Measurements from ENCODE around the gene MPPED2. TPM values are rescaled to one million over a fixed set of nuclear protein-coding genes. Genes with fewer than 3 reads are reported as not detected.

MPPED2 gene
- total RNA-seq, 1 experiment from 2014 or later, result not detected

- ChIA-PET POLR2A (no interaction called here), CTCF (no interaction called here), RAD21 (ENCODE audit: low non-redundant PET in 1 of 2, low total read pairs in 2 of 2, uncharacterized antibody in 2 of 2, unreplicated experiment in 2 of 2) (no interaction called here)
- intact Hi-C loops (cut with micrococcal nuclease), result no loop called here
- H3K9me2 ChIP-seq (ENCODE audit: insufficient read depth), result no peaks in the 10 kb centered on the region
- no peaks in the 10 kb centered on the region for H3K9me3 ChIP-seq (ENCODE audit: control insufficient read depth in 1 of 2, insufficient read depth in 1 of 2, low read depth in 1 of 2, low read length in 2 of 2)
- TF ChIP-seq MAX (IDR thresholded peaks at IDR 0.05) (no peak), POLR2AphosphoS5 (IDR thresholded peaks at IDR 0.05; ENCODE audit: low read depth, low read length) (no peak), CTCF (IDR thresholded peaks at IDR 0.05 in 2 of 3, conservative IDR thresholded peaks at IDR 0.05 in 1 of 3; ENCODE audit: borderline replicate concordance in 1 of 3, insufficient read depth in 1 of 3, low read depth in 2 of 3, low read length in 2 of 3) (no peak), ELF1 (IDR thresholded peaks at IDR 0.05; ENCODE audit: borderline replicate concordance, low read depth) (no peak), RAD21 (IDR thresholded peaks at IDR 0.05; ENCODE audit: low read depth) (no peak), ZFX (IDR thresholded peaks at IDR 0.05) (no peak), SIN3A (IDR thresholded peaks at IDR 0.05; ENCODE audit: low read depth) (no peak), FOSL1 (IDR thresholded peaks at IDR 0.05; ENCODE audit: low read depth) (no peak), EGR1 (IDR thresholded peaks at IDR 0.05; ENCODE audit: low read depth) (no peak), CEBPB (IDR thresholded peaks at IDR 0.05; ENCODE audit: low read depth) (no peak), ZBTB33 (IDR thresholded peaks at IDR 0.05; ENCODE audit: extremely low read depth, insufficient replicate concordance, low read length) (no peak), JUND (IDR thresholded peaks at IDR 0.05) (no peak), EZH2phosphoT487 (IDR thresholded peaks at IDR 0.05; ENCODE audit: borderline replicate concordance) (no peak), POLR2A (IDR thresholded peaks at IDR 0.05; ENCODE audit: borderline replicate concordance, extremely low read depth, insufficient read depth, insufficient read length) (no peak), SP1 (IDR thresholded peaks at IDR 0.05; ENCODE audit: low read depth) (no peak)
- H4K20me1 ChIP-seq (ENCODE audit: insufficient read depth), result no peaks in the 10 kb centered on the region
- no peaks in the 10 kb centered on the region for H3K4me1 ChIP-seq (ENCODE audit: control insufficient read depth in 1 of 2, insufficient read depth in 2 of 2, low read length in 2 of 2)
- BruUV-seq (replicated peaks), result no TSS peak
- no peak for ATAC-seq
- no peak for DNase-seq (ENCODE audit: low read depth, low spot score)
- H3K27ac ChIP-seq (ENCODE audit: low read depth, low read length), result no peak overlapping the region
- H3K27me3 ChIP-seq (ENCODE audit: insufficient read depth, low read length), result no peaks in the 10 kb centered on the region
- H2AFZ ChIP-seq (ENCODE audit: low read depth, low read length, poor library complexity, severe bottlenecking), result no peak overlapping the region
- no peaks in the 10 kb centered on the region for H3K79me2 ChIP-seq (ENCODE audit: insufficient read depth, low read length)
- no peak overlapping the region for H3K4me2 ChIP-seq (ENCODE audit: low read length)
- no peak overlapping the region for H3K9ac ChIP-seq (ENCODE audit: low read length)
- H3K36me3 ChIP-seq (ENCODE audit: control insufficient read depth in 1 of 2, insufficient read depth in 2 of 2, low read length in 2 of 2), result no peaks in the 10 kb centered on the region
- H3K4me3 ChIP-seq (replicated peaks in 1 of 2; ENCODE audit: low read depth in 1 of 2, low read length in 2 of 2), result no peak overlapping the region
These were observed 19.0 kb upstream of the MPPED2 start for GRCh38 chr11:30605036-30605605.
